ENCODE data around the gene TBX15.

Gene TBX15

DNA sequence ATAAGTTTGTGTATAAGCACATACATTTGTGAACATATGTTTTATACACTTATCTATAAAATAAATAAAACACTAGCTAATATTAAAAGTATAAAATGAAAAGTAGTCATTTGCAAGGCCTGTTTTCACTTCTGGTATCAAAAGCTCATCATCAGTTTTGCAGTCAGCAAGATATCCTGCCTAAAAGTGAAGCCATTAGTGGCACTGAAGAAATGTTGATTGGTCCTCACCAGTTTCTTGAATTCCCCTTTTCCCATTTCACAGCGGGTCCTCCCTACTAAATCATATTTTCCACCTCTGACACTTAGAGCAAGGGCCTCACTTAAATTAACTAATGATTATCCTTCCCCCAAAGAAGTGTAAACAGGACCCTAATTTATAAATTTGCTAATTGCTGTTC, 6.7 kb downstream of the TBX15 start:
- TF ChIP-seq, protein P1, sequence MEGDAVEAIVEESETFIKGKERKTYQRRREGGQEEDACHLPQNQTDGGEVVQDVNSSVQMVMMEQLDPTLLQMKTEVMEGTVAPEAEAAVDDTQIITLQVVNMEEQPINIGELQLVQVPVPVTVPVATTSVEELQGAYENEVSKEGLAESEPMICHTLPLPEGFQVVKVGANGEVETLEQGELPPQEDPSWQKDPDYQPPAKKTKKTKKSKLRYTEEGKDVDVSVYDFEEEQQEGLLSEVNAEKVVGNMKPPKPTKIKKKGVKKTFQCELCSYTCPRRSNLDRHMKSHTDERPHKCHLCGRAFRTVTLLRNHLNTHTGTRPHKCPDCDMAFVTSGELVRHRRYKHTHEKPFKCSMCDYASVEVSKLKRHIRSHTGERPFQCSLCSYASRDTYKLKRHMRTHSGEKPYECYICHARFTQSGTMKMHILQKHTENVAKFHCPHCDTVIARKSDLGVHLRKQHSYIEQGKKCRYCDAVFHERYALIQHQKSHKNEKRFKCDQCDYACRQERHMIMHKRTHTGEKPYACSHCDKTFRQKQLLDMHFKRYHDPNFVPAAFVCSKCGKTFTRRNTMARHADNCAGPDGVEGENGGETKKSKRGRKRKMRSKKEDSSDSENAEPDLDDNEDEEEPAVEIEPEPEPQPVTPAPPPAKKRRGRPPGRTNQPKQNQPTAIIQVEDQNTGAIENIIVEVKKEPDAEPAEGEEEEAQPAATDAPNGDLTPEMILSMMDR (IDR thresholded peaks at IDR 0.05; ENCODE audit: low read depth, low read length) = no peak
- TF ChIP-seq EZH2phosphoT487 (IDR thresholded peaks at IDR 0.05; ENCODE audit: low read depth) = no peak

DNA sequence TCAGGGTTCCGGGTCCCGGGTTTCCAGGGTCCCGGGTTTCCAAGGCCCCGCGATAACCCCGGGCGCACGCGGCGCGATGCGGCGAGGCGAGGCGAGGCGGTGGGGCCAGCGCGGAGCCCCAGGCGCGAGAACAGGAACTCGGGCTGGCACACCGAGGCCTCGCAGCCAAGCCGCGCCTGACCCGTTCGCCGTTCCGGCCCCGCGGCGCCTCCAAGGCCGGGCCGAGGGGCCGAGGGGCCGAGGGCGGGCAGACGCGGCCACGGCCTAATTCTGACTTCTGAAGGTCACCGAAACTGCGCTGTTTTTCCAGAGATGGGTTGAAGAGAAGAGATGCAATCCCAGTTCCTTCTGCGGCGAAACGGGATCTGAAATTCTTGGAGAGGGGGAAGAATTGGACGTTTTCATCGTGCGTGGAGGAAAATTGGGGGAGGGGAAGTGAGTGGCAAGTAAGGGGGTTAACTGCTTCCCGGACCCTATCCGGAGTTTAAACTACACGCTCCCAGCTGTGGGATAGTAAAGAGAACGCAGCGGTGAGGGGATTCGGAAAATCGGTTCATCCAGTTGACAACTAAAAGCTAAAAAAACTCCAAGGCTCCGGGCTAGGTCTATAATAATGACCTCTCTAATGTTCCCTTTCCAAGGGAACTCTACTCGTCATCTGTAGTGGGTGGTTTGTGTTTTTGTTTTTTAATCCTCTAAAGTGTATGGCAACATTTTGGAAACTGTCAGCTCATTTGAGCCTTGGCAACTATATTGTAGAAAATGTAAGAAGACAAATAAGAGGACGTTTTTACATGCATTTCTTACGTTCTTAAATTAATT, 8.2 kb downstream of the TBX15 start:
- no peak overlapping the region for H3K4me3 ChIP-seq (ENCODE audit: low read length)
- no peaks in the 10 kb centered on the region for H3K27me3 ChIP-seq (ENCODE audit: low read depth, low read length)
- no peak overlapping the region for H2AFZ ChIP-seq (ENCODE audit: low read depth, low read length)

More for the DNA sequence above, 6.7 kb downstream of the TBX15 start:
- Histone ChIP-seq H3K79me2 (ENCODE audit: low read length) (no peaks in the 10 kb centered on the region), H3K4me2 (ENCODE audit: low read length) (no peak overlapping the region), H4K20me1 (ENCODE audit: insufficient read depth, low read length) (no peaks in the 10 kb centered on the region), H2AFZ (ENCODE audit: low read depth, low read length) (no peak overlapping the region), H3K27me3 (ENCODE audit: low read depth, low read length) (no peaks in the 10 kb centered on the region), H3K27ac (ENCODE audit: low read length) (no peak overlapping the region), H3K36me3 (replicated peaks; ENCODE audit: low read depth, low read length) (no peaks in the 10 kb centered on the region), H3K9ac (ENCODE audit: low read length) (no peak overlapping the region), H3K9me3 (ENCODE audit: insufficient read depth, low read length) (no peaks in the 10 kb centered on the region), H3K4me3 (ENCODE audit: low read length) (no peak overlapping the region), H3K4me1 (ENCODE audit: low read length) (no peaks in the 10 kb centered on the region)

DNA sequence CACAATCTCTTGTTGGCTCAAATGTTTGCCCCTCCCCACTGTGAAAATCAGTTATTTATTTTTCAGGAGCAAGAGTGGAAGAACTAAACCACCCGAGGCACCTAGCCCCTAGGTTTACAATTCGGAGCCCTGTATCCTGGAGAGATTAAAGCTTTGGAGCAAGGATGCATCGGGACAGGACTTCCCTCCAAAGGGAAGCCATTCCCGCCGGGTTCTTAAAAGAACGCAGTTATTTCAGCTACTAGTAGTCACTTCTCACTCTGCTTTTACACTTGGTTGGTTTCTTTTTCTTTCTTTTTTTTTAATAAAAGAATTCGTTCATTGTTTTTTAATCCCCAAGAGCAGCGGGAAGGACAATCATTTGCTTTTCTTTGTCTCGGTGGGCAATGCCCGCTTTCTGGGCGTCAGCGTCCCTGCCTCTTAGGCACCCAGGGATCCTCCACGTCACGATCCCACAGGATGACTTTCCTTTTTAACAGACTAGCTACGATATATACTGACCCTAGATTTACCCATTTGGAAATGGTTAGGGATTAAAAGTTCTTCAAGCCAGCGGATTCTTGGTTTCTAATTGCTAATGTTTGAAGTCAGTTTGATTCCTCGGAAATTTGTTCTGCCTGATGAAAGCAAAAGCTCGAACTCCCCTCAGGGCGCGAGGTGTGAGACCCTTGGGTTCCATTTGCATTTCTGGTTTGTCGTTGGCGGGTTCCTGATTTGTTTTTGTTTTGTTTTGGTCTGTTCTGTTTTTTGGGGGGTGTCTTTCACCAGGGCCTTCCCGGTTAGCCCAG, 9.0 kb downstream of the TBX15 start:
- H3K4me2 ChIP-seq (ENCODE audit: low read length) = no peak overlapping the region
- H3K4me3 ChIP-seq (ENCODE audit: low read length) = no peak overlapping the region
- H3K27ac ChIP-seq (ENCODE audit: low read length) = no peak overlapping the region
- no peak overlapping the region for H2AFZ ChIP-seq (ENCODE audit: low read depth, low read length)
- H3K36me3 ChIP-seq (replicated peaks; ENCODE audit: low read depth, low read length) = no peaks in the 10 kb centered on the region
- no peaks in the 10 kb centered on the region for H3K4me1 ChIP-seq (ENCODE audit: low read length)
- TF ChIP-seq, protein P1 (IDR thresholded peaks at IDR 0.05; ENCODE audit: low read depth, low read length) = no peak
- TF ChIP-seq EZH2phosphoT487 (IDR thresholded peaks at IDR 0.05; ENCODE audit: low read depth) = no peak
- no peaks in the 10 kb centered on the region for H4K20me1 ChIP-seq (ENCODE audit: insufficient read depth, low read length)
- no peaks in the 10 kb centered on the region for H3K79me2 ChIP-seq (ENCODE audit: low read length)
- H3K9me3 ChIP-seq (ENCODE audit: insufficient read depth, low read length) = no peaks in the 10 kb centered on the region
- no peak overlapping the region for H3K9ac ChIP-seq (ENCODE audit: low read length)
- no peaks in the 10 kb centered on the region for H3K27me3 ChIP-seq (ENCODE audit: low read depth, low read length)

More for the DNA sequence above, 8.2 kb downstream of the TBX15 start:
- Histone ChIP-seq H3K4me2 (ENCODE audit: low read length) (no peak overlapping the region), H3K79me2 (ENCODE audit: low read length) (no peaks in the 10 kb centered on the region), H4K20me1 (ENCODE audit: insufficient read depth, low read length) (no peaks in the 10 kb centered on the region), H3K4me1 (ENCODE audit: low read length) (no peaks in the 10 kb centered on the region), H3K9me3 (ENCODE audit: insufficient read depth, low read length) (no peaks in the 10 kb centered on the region), H3K36me3 (replicated peaks; ENCODE audit: low read depth, low read length) (no peaks in the 10 kb centered on the region), H3K9ac (ENCODE audit: low read length) (no peak overlapping the region), H3K27ac (ENCODE audit: low read length) (no peak overlapping the region)
- no peak for TF ChIP-seq EZH2phosphoT487 (IDR thresholded peaks at IDR 0.05; ENCODE audit: low read depth)
- TF ChIP-seq, protein P1 (IDR thresholded peaks at IDR 0.05; ENCODE audit: low read depth, low read length) = no peak

DNA sequence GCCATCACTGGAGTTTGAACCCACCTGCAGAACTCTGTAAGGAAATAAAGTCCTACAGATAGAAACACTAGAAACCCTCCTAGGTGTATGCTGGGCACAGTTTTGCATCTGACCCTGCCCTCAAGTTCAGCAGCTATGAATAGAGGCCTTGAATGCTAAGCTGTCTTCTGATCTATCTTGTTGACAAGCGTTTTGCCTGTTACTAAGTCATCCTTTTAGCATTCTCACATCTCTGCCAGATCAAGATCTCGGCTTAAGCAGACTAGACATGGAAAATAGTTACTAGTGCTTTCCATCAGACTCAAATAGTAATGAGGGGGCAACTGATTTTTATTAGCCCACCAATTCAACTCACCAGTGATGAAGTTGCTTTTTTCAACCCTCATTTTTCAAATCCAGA, 10.5 kb downstream of the TBX15 start:
- Histone ChIP-seq H3K4me1 (ENCODE audit: low read length) (no peaks in the 10 kb centered on the region), H3K9ac (ENCODE audit: low read length) (no peak overlapping the region), H3K9me3 (ENCODE audit: insufficient read depth, low read length) (no peaks in the 10 kb centered on the region), H2AFZ (ENCODE audit: low read depth, low read length) (no peak overlapping the region), H3K27ac (ENCODE audit: low read length) (no peak overlapping the region), H3K79me2 (ENCODE audit: low read length) (no peaks in the 10 kb centered on the region), H3K27me3 (ENCODE audit: low read depth, low read length) (no peaks in the 10 kb centered on the region), H3K4me2 (ENCODE audit: low read length) (no peak overlapping the region), H4K20me1 (ENCODE audit: insufficient read depth, low read length) (no peaks in the 10 kb centered on the region), H3K36me3 (replicated peaks; ENCODE audit: low read depth, low read length) (no peaks in the 10 kb centered on the region), H3K4me3 (ENCODE audit: low read length) (no peak overlapping the region)
- TF ChIP-seq, protein P1 (IDR thresholded peaks at IDR 0.05; ENCODE audit: low read depth, low read length) = no peak
- no peak for TF ChIP-seq EZH2phosphoT487 (IDR thresholded peaks at IDR 0.05; ENCODE audit: low read depth)

All from OCI-LY3 (cell line).